Stomach (tissue), 9 donors: Measurements from ENCODE around the gene DHDDS. TPM values are rescaled to one million over a fixed set of nuclear protein-coding genes. Genes with fewer than 3 reads are reported as not detected.

Experiments used
- DNase-seq, 2 donors: peaks; one replicate each; pipeline versions ENCODE4 v3.0.0 to v3.0.0-alpha.2; 2013 to 2019
- H3K27ac ChIP-seq, 5 donors: fragments of 200-600 bp in 4 of 5; sonication (generic) in 4 of 5; one replicate each; pipeline ENCODE4 v1.5.1; 2013 to 2019; ENCODE audit warnings: mild to moderate bottlenecking in 1 of 5, moderate library complexity in 1 of 5
- H3K27me3 ChIP-seq, 3 donors: fragments of 200-600 bp; sonication (generic); one replicate each; pipeline ENCODE4 v1.5.1; 2017 to 2019; ENCODE audit warnings: mixed run types in 1 of 3
- H3K36me3 ChIP-seq, 4 donors: fragments of 200-600 bp; sonication (generic); 1 replicate in 3 of 4; 2 replicates in 1 of 4; pipeline ENCODE4 v1.5.1; 2016 to 2019
- H3K4me1 ChIP-seq, 4 donors: fragments of 200-600 bp; sonication (generic); one replicate each; pipeline ENCODE4 v1.5.1; 2016 to 2019
- H3K4me3 ChIP-seq, 4 donors: fragments of 200-600 bp; sonication (generic) in 3 of 4; one replicate each; pipeline ENCODE4 v1.5.1; 2016 to 2019; ENCODE audit warnings: mild to moderate bottlenecking in 1 of 4
- H3K9me3 ChIP-seq, 4 donors: fragments of 200-600 bp; sonication (generic); one replicate each; pipeline ENCODE4 v1.5.1; 2016 to 2019
- EP300 ChIP-seq: sonication (generic); formaldehyde crosslinking; IDR thresholded peaks from one replicate; pipeline ENCODE4 v1.6.1; 2017; ENCODE audit warnings: antibody characterized with exemption
- POLR2A ChIP-seq, 4 donors: fragments of 450-650 bp; IDR thresholded peaks; one replicate each; pipeline ENCODE4 v1.6.1; 2016; ENCODE audit warnings: antibody characterized with exemption in 4 of 4, control low read depth in 2 of 4, mild to moderate bottlenecking in 1 of 4, moderate library complexity in 1 of 4
- POLR2AphosphoS5 ChIP-seq, 3 donors: sonication (generic); formaldehyde crosslinking; IDR thresholded peaks; one replicate each; pipeline ENCODE4 v1.6.1; 2016; ENCODE audit warnings: antibody characterized with exemption in 3 of 3
- WGBS, 5 donors: extraction: QIAGEN DNeasy Blood & Tissue Kit in 3 of 5; methylation state at CpG; one replicate each; pipeline versions ENCODE4 v1.1.5 to v1.1.7; 2013 to 2018; 5-methylcytosine and 5-hydroxymethylcytosine counted together
- intact Hi-C: fragments of 100-400 bp; cut with DNase I; formaldehyde crosslinking; loops from one replicate; pipeline ENCODE4 v1.15.1; 2023; ENCODE audit warnings: low total_unique reads
- polyA plus RNA-seq, 3 donors: library from polyadenylated mRNA; stranded (reverse); fragments of 200-250 nt; gene quantifications; one replicate each; pipeline ENCODE4 v1.2.3, GENCODE V29; 2013
- total RNA-seq, 5 donors: library from RNA; depleted of rRNA; stranded (reverse); fragments of >200 nt; gene quantifications; one replicate each; pipeline versions ENCODE4 v1.1.0 to v1.2.3, GENCODE V29; 2014 to 2016
- TF ChIP-seq, protein P1 (sequence below), 7 experiments: fragments of 450-650 bp in 4 of 7; fragments of 200-600 bp in 3 of 7; sonication (generic) in 3 of 7; IDR thresholded peaks; one replicate each; pipeline ENCODE4 v1.5.1; 2016 to 2019; ENCODE audit warnings: antibody characterized with exemption in 7 of 7, control low read depth in 2 of 7, mild to moderate bottlenecking in 1 of 7
- donor health status: healthy with polysubstance abuse.
- donor health status: Bipolar disorder and iron deficiency.
- donor health status: healthy.

The DHDDS gene
- total and polyA plus RNA-seq, 8 donors: 15.3 to 63.6 (median 43.7) TPM

DNA sequence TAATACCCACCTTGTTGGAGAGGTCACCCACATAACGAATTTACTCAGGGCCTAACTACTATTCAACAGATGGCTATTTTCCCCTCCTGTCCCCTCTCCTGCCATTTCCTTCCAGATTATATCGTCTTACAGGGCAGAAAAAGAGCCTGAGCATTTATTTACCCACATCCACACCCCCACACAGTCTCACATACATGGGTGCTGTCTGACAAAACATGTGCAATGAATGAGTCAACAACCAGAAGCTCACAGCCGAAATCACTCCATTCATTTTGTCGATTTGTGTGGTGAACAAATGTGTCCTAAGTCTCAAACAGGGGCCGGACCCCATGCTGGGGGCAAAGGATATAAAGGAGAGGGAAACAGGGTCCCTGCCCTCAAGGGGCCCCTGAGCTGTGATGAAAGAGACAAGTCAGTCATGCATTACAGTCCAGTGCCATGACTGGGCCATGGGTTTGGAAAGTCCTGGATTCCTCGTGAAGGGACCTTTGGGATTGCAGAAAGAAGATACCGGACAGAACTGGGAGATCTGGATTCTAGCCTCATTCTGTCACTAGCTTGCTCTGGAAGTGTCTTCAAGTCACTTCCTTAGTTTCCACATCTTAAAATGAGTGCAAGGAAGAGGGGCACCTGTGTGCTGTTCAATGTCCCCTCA, 43.2 kb upstream of the DHDDS start:
- peaks cover 0 to 44% (median 0%) of the 10 kb centered on the region in 3 donors for H3K27me3 ChIP-seq
- 60 to 73% (median 70%) methylated on average over 7 of the region's 7 CpGs for WGBS, 5 donors
- no peaks in the 10 kb centered on the region for H3K9me3 ChIP-seq
- H3K36me3 ChIP-seq: no peaks in the 10 kb centered on the region
- TF ChIP-seq POLR2AphosphoS5 (IDR thresholded peaks at IDR 0.05): no peak
- TF ChIP-seq EP300: no peak
- TF ChIP-seq, protein P1, sequence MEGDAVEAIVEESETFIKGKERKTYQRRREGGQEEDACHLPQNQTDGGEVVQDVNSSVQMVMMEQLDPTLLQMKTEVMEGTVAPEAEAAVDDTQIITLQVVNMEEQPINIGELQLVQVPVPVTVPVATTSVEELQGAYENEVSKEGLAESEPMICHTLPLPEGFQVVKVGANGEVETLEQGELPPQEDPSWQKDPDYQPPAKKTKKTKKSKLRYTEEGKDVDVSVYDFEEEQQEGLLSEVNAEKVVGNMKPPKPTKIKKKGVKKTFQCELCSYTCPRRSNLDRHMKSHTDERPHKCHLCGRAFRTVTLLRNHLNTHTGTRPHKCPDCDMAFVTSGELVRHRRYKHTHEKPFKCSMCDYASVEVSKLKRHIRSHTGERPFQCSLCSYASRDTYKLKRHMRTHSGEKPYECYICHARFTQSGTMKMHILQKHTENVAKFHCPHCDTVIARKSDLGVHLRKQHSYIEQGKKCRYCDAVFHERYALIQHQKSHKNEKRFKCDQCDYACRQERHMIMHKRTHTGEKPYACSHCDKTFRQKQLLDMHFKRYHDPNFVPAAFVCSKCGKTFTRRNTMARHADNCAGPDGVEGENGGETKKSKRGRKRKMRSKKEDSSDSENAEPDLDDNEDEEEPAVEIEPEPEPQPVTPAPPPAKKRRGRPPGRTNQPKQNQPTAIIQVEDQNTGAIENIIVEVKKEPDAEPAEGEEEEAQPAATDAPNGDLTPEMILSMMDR (IDR thresholded peaks at IDR 0.05): no peak
- TF ChIP-seq POLR2A (IDR thresholded peaks at IDR 0.05): no peak
- intact Hi-C loops: no loop called here
- H3K4me3 ChIP-seq: no peak overlapping the region
- H3K4me1 ChIP-seq: no peaks in the 10 kb centered on the region
- H3K27ac ChIP-seq: no peak overlapping the region
- no peak for DNase-seq

DNA sequence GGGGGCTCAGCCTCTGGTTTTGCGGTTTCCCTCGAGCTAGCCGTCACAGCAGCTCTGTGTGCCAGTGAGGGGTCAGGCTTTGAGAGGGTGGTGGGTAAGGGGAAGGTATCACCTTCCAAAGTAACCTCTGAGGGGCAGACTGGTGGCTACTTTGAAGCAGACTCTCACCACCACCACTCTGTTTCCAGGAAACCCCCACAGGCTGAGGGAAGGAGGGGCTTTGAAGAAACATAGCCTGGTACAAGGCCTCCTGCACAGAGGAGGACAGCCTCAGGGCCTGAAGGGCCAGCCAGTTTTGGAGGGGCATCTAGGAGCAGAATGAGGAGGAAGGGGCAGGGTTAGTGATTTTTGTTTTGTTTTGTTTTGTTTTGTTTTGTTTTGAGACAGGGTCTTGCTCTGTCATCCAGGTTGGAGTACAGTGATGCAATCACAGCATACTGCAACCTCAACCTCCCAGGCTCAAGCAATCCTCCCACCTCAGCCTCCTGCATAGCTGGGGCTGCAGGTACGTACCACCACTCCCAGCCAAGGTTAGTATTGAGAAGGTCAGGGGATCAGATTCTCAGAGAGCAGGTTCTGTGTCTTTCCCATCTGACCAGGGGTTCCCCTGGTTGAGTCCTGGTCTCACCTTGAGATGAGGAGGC, 42.4 kb upstream of the DHDDS start:
- no peak for DNase-seq
- Histone ChIP-seq H3K4me1 (no peaks in the 10 kb centered on the region), H3K27me3 (peaks cover 0 to 37% (median 0%) of the 10 kb centered on the region in 3 donors), H3K4me3 (no peak overlapping the region), H3K36me3 (no peaks in the 10 kb centered on the region), H3K27ac (no peak overlapping the region), H3K9me3 (no peaks in the 10 kb centered on the region)
- intact Hi-C loops: no loop called here
- whole genome bisulfite sequencing, 5 donors: 71 to 79% (median 75%) methylated on average over 4 of the region's 4 CpGs
- no peak for TF ChIP-seq POLR2AphosphoS5 (IDR thresholded peaks at IDR 0.05)
- no peak for TF ChIP-seq EP300

DNA sequence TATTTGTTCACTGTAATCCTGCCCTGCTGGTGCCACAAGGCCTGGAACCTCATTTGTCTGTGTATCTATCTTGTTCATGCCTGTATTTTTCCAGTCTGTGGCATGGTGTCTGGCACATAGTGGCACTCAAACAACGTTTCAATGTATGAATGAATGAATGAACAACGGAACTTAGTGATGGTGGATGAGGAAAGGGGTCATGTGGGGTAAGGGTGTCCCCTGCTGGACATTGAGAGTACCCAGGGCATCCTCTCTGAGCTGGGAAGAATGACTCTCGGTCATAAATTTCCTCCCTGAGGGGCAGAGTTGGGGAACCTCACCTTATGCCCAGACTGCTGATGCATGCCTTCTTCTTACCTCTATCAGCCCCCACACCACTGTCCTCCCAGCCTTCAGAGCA, 40.7 kb upstream of the DHDDS start:
- no peak for TF ChIP-seq EP300
- TF ChIP-seq, protein P1 (IDR thresholded peaks at IDR 0.05): peak in 1 of 7 experiments; percentile 7
- DNase-seq: peak in 1 of 2 donors; percentile 46

DNA sequence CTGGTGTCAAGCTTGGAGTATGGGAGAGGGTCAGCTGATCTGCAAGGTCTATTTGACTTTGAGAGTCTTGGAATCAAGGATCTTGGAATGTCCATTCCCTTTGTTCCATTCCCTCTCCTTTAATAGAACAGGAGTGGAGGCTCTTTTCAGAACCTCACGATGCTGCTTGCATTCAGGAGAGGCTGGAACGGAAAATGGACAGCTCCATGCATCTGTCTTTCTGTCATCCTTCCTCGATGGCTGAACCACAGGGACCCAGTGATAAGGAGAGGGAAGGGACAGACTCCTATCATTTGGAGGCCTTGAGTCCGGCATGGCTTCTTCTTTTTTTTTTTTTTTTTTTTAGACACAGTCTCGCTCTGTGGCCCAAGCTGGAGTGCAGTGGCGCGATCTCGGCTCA, 36.4 kb upstream of the DHDDS start:
- no peaks in the 10 kb centered on the region for H3K9me3 ChIP-seq
- DNase-seq: no peak
- peaks cover 0 to 13% (median 0%) of the 10 kb centered on the region in 3 donors for H3K27me3 ChIP-seq
- intact Hi-C loops: no loop called here
- no peaks in the 10 kb centered on the region for H3K4me1 ChIP-seq
- WGBS, 5 donors: 77 to 88% (median 83%) methylated on average over 8 of the region's 8 CpGs
- no peak overlapping the region for H3K27ac ChIP-seq
- no peak overlapping the region for H3K4me3 ChIP-seq
- no peak for TF ChIP-seq EP300
- TF ChIP-seq, protein P1 (IDR thresholded peaks at IDR 0.05): no peak
- TF ChIP-seq POLR2AphosphoS5 (IDR thresholded peaks at IDR 0.05): no peak
- TF ChIP-seq POLR2A (IDR thresholded peaks at IDR 0.05): no peak
- H3K36me3 ChIP-seq: no peaks in the 10 kb centered on the region

More for the DNA sequence above, 40.7 kb upstream of the DHDDS start:
- WGBS, 5 donors: 6 to 18% (median 8%) methylated on average over 3 of the region's 3 CpGs
- intact Hi-C loops: no loop called here
- Histone ChIP-seq H3K27me3 (peaks cover 0 to 32% (median 0%) of the 10 kb centered on the region in 3 donors), H3K4me1 (no peaks in the 10 kb centered on the region), H3K27ac (no peak overlapping the region), H3K9me3 (no peaks in the 10 kb centered on the region), H3K36me3 (no peaks in the 10 kb centered on the region), H3K4me3 (no peak overlapping the region)

DNA sequence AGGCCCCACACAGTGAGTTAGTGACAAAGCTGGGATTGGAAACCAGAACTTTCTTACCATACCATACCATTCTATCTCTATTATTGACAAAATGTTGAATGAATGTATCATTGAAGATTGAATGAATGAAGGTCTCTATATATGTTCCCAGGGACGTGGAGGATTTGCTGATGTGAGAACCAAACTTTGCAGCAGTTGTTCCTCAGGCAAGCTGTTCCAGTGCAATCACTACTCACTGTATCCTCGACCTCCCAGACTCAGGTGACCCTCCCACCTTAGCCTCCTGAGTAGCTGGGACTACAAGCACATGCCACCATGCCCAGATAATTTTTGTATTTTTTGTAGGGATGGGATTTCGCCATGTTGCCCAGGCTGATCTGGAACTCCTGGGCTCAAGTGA, 33.1 kb upstream of the DHDDS start:
- Histone ChIP-seq H3K4me3 (no peak overlapping the region), H3K36me3 (no peaks in the 10 kb centered on the region), H3K27me3 (peaks cover 0 to 32% (median 0%) of the 10 kb centered on the region in 3 donors), H3K9me3 (no peaks in the 10 kb centered on the region), H3K27ac (no peak overlapping the region), H3K4me1 (no peaks in the 10 kb centered on the region)
- no peak for DNase-seq
- intact Hi-C loops: no loop called here
- TF ChIP-seq POLR2AphosphoS5 (IDR thresholded peaks at IDR 0.05) (no peak), EP300 (no peak), POLR2A (IDR thresholded peaks at IDR 0.05) (no peak)
- TF ChIP-seq, protein P1 (IDR thresholded peaks at IDR 0.05): no peak
- WGBS, 5 donors: 74 to 90% (median 80%) methylated on average over 3 of the region's 3 CpGs
